ENCODE measurements around the gene CD302.

- TF ChIP-seq CTCF (IDR thresholded peaks at IDR 0.05) (no peak), POLR2AphosphoS5 (IDR thresholded peaks at IDR 0.05; ENCODE audit: low read depth, low read length) (no peak), REST (IDR thresholded peaks at IDR 0.05; ENCODE audit: insufficient read depth in 1 of 2, low read depth in 2 of 2, low read length in 1 of 2) (no peak)
Measured at GRCh38 chr2:159775021-159775420, 23.0 kb downstream of the CD302 start.
